Mesenchymal stem cell (in vitro differentiated cells and primary cell): ENCODE results near the gene HOXB2.

ENCODE experiments used
- DNase-seq: peaks from one replicate; pipeline ENCODE4 v3.0.0-alpha.2; 2013
- H2AFZ ChIP-seq: one replicate; pipeline ENCODE4 v1.6.1; 2013; ENCODE audit warnings: low read depth, mild to moderate bottlenecking, control low read depth, inconsistent platforms, low read length, moderate library complexity
- H2AK5ac ChIP-seq: 2 replicates; pipeline ENCODE4 v1.6.1; 2013; ENCODE audit warnings: low read length, moderate library complexity, mild to moderate bottlenecking, inconsistent platforms; ENCODE audit not compliant: severe bottlenecking
- H2BK120ac ChIP-seq: one replicate; pipeline ENCODE4 v1.6.1; 2013; ENCODE audit warnings: low read depth, mild to moderate bottlenecking, inconsistent platforms, low read length, moderate library complexity
- H2BK12ac ChIP-seq, 2 experiments: one replicate each; pipeline ENCODE4 v1.6.1; 2013; ENCODE audit warnings: inconsistent platforms in 2 of 2, low read length in 2 of 2, mild to moderate bottlenecking in 2 of 2, moderate library complexity in 2 of 2, control low read depth in 1 of 2
- H2BK15ac ChIP-seq: one replicate; pipeline ENCODE4 v1.6.1; 2013; ENCODE audit warnings: mild to moderate bottlenecking, low read depth, inconsistent platforms; ENCODE audit not compliant: poor library complexity, severe bottlenecking
- H2BK5ac ChIP-seq: 2 replicates; pipeline ENCODE4 v1.6.1; 2013; ENCODE audit warnings: low read depth, mild to moderate bottlenecking, low read length, control low read depth, inconsistent platforms; ENCODE audit not compliant: poor library complexity, severe bottlenecking
- H3K14ac ChIP-seq, 2 experiments: one replicate each; pipeline ENCODE4 v1.6.1; 2013; ENCODE audit warnings: inconsistent platforms in 2 of 2, low read length in 2 of 2, control low read depth in 1 of 2, mild to moderate bottlenecking in 1 of 2, moderate library complexity in 1 of 2
- H3K18ac ChIP-seq, 2 experiments: one replicate each; pipeline ENCODE4 v1.6.1; 2013; ENCODE audit warnings: inconsistent platforms in 2 of 2, low read length in 2 of 2, control low read depth in 1 of 2, low read depth in 1 of 2, mild to moderate bottlenecking in 1 of 2
- H3K23ac ChIP-seq, 2 experiments: one replicate each; pipeline ENCODE4 v1.6.1; 2013; ENCODE audit warnings: inconsistent platforms in 2 of 2, low read length in 2 of 2, mild to moderate bottlenecking in 2 of 2, moderate library complexity in 2 of 2, control low read depth in 1 of 2
- H3K27ac ChIP-seq: 2 replicates; pipeline ENCODE4 v1.5.1; 2013; ENCODE audit warnings: mild to moderate bottlenecking, moderate library complexity, low read length, control low read depth, inconsistent platforms; ENCODE audit not compliant: poor library complexity, severe bottlenecking
- H3K27me3 ChIP-seq, 2 experiments: 2 replicates each; pipeline versions ENCODE4 v1.6.1 to v1.7.0; 2013; ENCODE audit warnings: low read length in 2 of 2, mild to moderate bottlenecking in 2 of 2, moderate library complexity in 2 of 2, control low read depth in 1 of 2, inconsistent platforms in 1 of 2; ENCODE audit not compliant: control insufficient read depth in 1 of 2, insufficient read depth in 1 of 2
- H3K36me3 ChIP-seq, 2 experiments: 2 replicates each; pipeline versions ENCODE4 v1.6.1 to v1.7.0; 2013; ENCODE audit warnings: low read length in 2 of 2, control low read depth in 1 of 2, inconsistent platforms in 1 of 2, low read depth in 1 of 2, mild to moderate bottlenecking in 1 of 2; ENCODE audit not compliant: insufficient read depth in 2 of 2, control insufficient read depth in 1 of 2
- H3K4ac ChIP-seq, 2 experiments: one replicate each; pipeline ENCODE4 v1.6.1; 2013; ENCODE audit warnings: inconsistent platforms in 2 of 2, low read length in 2 of 2, mild to moderate bottlenecking in 2 of 2, moderate library complexity in 2 of 2, control low read depth in 1 of 2, low read depth in 1 of 2
- H3K4me1 ChIP-seq: 2 replicates; pipeline ENCODE4 v1.6.1; 2013; ENCODE audit warnings: low read depth, low read length, control low read depth; ENCODE audit not compliant: control insufficient read depth, insufficient read depth
- H3K4me2 ChIP-seq: 2 replicates; pipeline ENCODE4 v1.6.1; 2013; ENCODE audit warnings: low read length, mild to moderate bottlenecking, inconsistent platforms; ENCODE audit not compliant: poor library complexity, severe bottlenecking
- H3K4me3 ChIP-seq, 2 experiments: 2 replicates each; pipeline versions ENCODE4 v1.5.1 to v1.7.0; 2013; ENCODE audit warnings: low read length in 2 of 2, mild to moderate bottlenecking in 2 of 2, control low read depth in 1 of 2, low read depth in 1 of 2; ENCODE audit not compliant: insufficient read depth in 1 of 2
- H3K79me1 ChIP-seq: replicated peaks from 2 replicates; pipeline ENCODE4 v1.6.1; 2013; ENCODE audit warnings: mild to moderate bottlenecking, control low read depth, low read length, inconsistent platforms; ENCODE audit not compliant: poor library complexity, severe bottlenecking
- H3K9ac ChIP-seq: 2 replicates; pipeline ENCODE4 v1.7.0; 2013; ENCODE audit warnings: mild to moderate bottlenecking, low read length, moderate library complexity
- H3K9me3 ChIP-seq: 2 replicates; pipeline ENCODE4 v1.7.0; 2013; ENCODE audit warnings: mild to moderate bottlenecking, low read length; ENCODE audit not compliant: control insufficient read depth
- H4K8ac ChIP-seq: one replicate; pipeline ENCODE4 v1.6.1; 2013; ENCODE audit warnings: inconsistent platforms, mild to moderate bottlenecking, low read length, moderate library complexity
- H4K91ac ChIP-seq: one replicate; pipeline ENCODE4 v1.6.1; 2013; ENCODE audit warnings: mild to moderate bottlenecking, low read length, inconsistent platforms
- WGBS: methylation state at CpG from one replicate; pipeline ENCODE4 v1.1.7; 2013; ENCODE audit warnings: mixed read lengths; 5-methylcytosine and 5-hydroxymethylcytosine counted together

HOXB2 gene

GRCh38 chr17:48592577-48592976, 47.7 kb upstream of the HOXB2 start:
- H2BK12ac ChIP-seq: peak overlapping the region in 1 of 2 experiments; percentile 73
- H3K9ac ChIP-seq: peak overlapping the region; percentile 98
- peaks cover 48% of the 10 kb centered on the region for H3K4me1 ChIP-seq
- H3K4me2 ChIP-seq: peak overlapping the region; percentile 92
- H3K23ac ChIP-seq: no peak overlapping the region
- DNase-seq: no peak
- H3K27me3 ChIP-seq: no peaks in the 10 kb centered on the region
- H2BK120ac ChIP-seq: peak overlapping the region; percentile 50
- H3K9me3 ChIP-seq: no peaks in the 10 kb centered on the region
- no peak overlapping the region for H2AFZ ChIP-seq
- peak overlapping the region; percentile 22 for H3K27ac ChIP-seq
- peak overlapping the region; percentile 66 to 89 for H3K4ac ChIP-seq
- peak overlapping the region; percentile 66 for H2AK5ac ChIP-seq
- peak overlapping the region; percentile 23 to 80 for H3K4me3 ChIP-seq
- no peak overlapping the region for H2BK15ac ChIP-seq
- H3K79me1 ChIP-seq: peaks cover 4% of the 10 kb centered on the region
- 6% methylated on average over 13 of the region's 14 CpGs for WGBS
- H3K18ac ChIP-seq: peak overlapping the region; percentile 91 to 93
- H3K14ac ChIP-seq: peak overlapping the region in 1 of 2 experiments; percentile 96
- H4K8ac ChIP-seq: peak overlapping the region; percentile 61
- H3K36me3 ChIP-seq: peaks cover 31 to 34% of the 10 kb centered on the region in 2 experiments
- peak overlapping the region; percentile 9 for H2BK5ac ChIP-seq
- peak overlapping the region; percentile 52 for H4K91ac ChIP-seq

DNA sequence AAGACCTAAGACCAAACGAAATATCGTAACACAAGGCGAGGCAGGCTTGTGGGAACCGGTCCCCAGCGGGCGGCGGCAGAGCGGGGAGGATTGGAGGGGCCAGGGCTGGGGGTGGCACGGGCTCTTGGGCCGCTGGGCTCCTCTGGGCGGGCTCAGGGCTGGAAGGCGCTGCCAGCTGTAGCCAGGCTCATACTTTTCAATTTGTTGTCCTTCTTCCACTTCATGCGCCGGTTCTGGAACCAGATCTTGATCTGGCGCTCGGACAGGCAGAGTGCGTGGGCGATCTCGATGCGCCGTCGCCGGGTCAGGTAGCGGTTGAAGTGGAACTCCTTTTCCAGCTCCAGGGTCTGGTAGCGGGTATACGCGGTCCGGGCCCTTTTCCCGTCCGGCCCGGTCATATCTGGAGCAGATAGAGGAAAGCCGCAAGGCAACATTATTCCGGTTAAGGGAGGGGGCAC, 47.2 kb upstream of the HOXB2 start:
- H3K4me1 ChIP-seq: peaks cover 51% of the 10 kb centered on the region
- H3K36me3 ChIP-seq: peaks cover 31 to 34% of the 10 kb centered on the region in 2 experiments
- DNase-seq: no peak
- H3K27ac ChIP-seq: no peak overlapping the region
- H3K4ac ChIP-seq: peak overlapping the region in 1 of 2 experiments; percentile 89
- H3K79me1 ChIP-seq: peaks cover 5% of the 10 kb centered on the region
- peak overlapping the region in 1 of 2 experiments; percentile 94 for H3K14ac ChIP-seq
- H3K27me3 ChIP-seq: peaks cover 0 to 4% of the 10 kb centered on the region in 2 experiments
- peak overlapping the region; percentile 82 to 93 for H3K18ac ChIP-seq
- peak overlapping the region in 1 of 2 experiments; percentile 70 for H2BK12ac ChIP-seq
- 4% methylated on average over 26 of the region's 33 CpGs for WGBS
- H2BK120ac ChIP-seq: peak overlapping the region; percentile 50
- no peak overlapping the region for H4K8ac ChIP-seq
- peak overlapping the region; percentile 92 for H3K4me2 ChIP-seq
- peak overlapping the region; percentile 98 for H3K9ac ChIP-seq
- peak overlapping the region; percentile 9 for H2BK5ac ChIP-seq
- peak overlapping the region; percentile 70 for H4K91ac ChIP-seq
- H3K9me3 ChIP-seq: no peaks in the 10 kb centered on the region
- no peak overlapping the region for H2AK5ac ChIP-seq
- no peak overlapping the region for H2AFZ ChIP-seq
- peak overlapping the region in 1 of 2 experiments; percentile 63 for H3K23ac ChIP-seq
- peak overlapping the region in 1 of 2 experiments; percentile 80 for H3K4me3 ChIP-seq
- no peak overlapping the region for H2BK15ac ChIP-seq

DNA sequence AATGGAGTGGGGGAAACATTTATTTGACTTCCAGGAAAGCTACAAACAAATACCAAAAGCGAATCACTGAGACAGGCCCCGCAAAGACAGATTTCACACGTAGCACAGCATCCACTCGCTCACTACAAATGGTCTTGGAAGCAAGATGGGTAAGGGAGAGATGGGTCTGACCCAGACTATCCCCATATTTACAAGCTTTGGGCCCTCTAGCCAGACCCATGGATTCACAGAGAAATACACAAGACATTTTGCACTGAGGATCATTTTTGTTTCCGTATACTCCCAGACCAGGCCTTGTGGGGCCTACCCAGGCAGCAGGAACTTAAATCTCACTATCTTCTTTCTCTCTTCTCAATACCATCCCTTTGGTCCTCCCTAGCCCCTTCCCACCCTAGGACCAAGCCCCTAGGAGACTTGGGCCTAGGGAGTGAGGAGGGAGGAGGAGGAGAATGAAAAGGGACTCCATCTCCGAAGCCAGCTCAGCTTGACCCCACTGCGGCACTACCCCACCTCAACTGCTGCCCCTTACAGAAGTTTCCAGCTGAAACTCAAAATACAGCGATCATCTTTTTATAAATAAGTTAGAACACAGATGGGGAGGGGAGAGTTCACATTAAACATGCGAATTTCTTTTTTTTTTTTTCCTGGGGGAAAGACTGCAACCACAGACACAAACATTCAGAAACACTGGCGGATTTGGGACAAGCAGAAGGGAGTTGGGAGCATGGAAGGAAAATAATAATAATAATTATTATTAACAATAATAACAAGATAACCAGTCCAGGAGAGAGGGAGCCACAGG, 46.5 kb upstream of the HOXB2 start:
- Histone ChIP-seq H2BK15ac (peak overlapping the region; percentile 83), H3K14ac (peak overlapping the region in 1 of 2 experiments; percentile 97), H3K9ac (peak overlapping the region; percentile 98), H4K8ac (peak overlapping the region; percentile 93), H3K36me3 (peaks cover 30 to 33% of the 10 kb centered on the region in 2 experiments), H3K27me3 (peaks cover 0 to 4% of the 10 kb centered on the region in 2 experiments), H2BK5ac (no peak overlapping the region), H3K23ac (peak overlapping the region; percentile 15 to 100), H3K4me1 (peaks cover 48% of the 10 kb centered on the region), H3K9me3 (no peaks in the 10 kb centered on the region), H3K4me2 (no peak overlapping the region), H3K4ac (peak overlapping the region; percentile 96 to 98), H2AK5ac (peak overlapping the region; percentile 82), H3K79me1 (peaks cover 5% of the 10 kb centered on the region), H2BK120ac (peak overlapping the region; percentile 87), H3K4me3 (peak overlapping the region in 1 of 2 experiments; percentile 80), H3K18ac (peak overlapping the region; percentile 91 to 96), H3K27ac (no peak overlapping the region), H2AFZ (no peak overlapping the region), H4K91ac (peak overlapping the region; percentile 87), H2BK12ac (peak overlapping the region; percentile 49 to 97)
- no peak for DNase-seq
- WGBS: 18% methylated on average over 5 of the region's 10 CpGs

DNA sequence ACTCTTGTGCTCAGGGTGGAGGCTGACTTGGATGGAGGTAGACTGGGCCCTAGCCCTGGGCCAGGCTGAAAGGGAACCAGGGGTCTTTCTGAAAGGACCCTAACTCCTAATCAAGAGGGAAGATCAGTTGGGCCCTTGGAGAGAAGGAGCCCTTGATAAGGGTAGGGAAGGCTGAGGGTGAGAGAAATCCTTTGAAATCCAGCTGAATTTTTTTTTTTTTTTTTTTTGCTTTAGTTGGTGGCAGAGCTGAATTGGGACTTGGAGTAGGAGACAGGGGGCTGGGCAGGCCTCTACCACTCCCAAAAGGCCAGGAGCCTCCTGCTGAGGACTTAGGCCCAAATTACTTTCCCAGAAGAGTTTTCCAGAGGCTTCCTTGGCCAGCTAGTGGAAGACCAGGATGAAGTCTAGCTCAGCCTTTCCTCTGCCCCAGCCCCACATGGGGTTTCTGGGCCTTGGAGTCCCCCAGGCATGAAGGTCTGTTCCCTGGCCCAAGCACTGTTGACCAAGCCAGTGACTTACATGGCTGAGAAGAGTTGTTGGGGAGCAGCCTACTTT, 45.8 kb upstream of the HOXB2 start:
- H3K14ac ChIP-seq: peak overlapping the region in 1 of 2 experiments; percentile 35
- peak overlapping the region; percentile 36 for H3K4me2 ChIP-seq
- peak overlapping the region; percentile 91 to 99 for H3K18ac ChIP-seq
- peak overlapping the region; percentile 74 for H2BK5ac ChIP-seq
- peak overlapping the region; percentile 31 for H3K27ac ChIP-seq
- H3K79me1 ChIP-seq: peaks cover 5% of the 10 kb centered on the region
- no peaks in the 10 kb centered on the region for H3K9me3 ChIP-seq
- peak overlapping the region; percentile 69 for H2AK5ac ChIP-seq
- peaks cover 0 to 4% of the 10 kb centered on the region in 2 experiments for H3K27me3 ChIP-seq
- peaks cover 43% of the 10 kb centered on the region for H3K4me1 ChIP-seq
- H3K4ac ChIP-seq: peak overlapping the region; percentile 96 to 98
- peaks cover 24 to 25% of the 10 kb centered on the region in 2 experiments for H3K36me3 ChIP-seq
- peak overlapping the region; percentile 98 for H3K9ac ChIP-seq
- peak overlapping the region; percentile 83 for H2BK15ac ChIP-seq
- H3K4me3 ChIP-seq: peak overlapping the region in 1 of 2 experiments; percentile 96
- H2BK120ac ChIP-seq: peak overlapping the region; percentile 87
- H2AFZ ChIP-seq: no peak overlapping the region
- peak overlapping the region; percentile 88 for H4K91ac ChIP-seq
- no peak for DNase-seq
- peak overlapping the region; percentile 93 for H4K8ac ChIP-seq
- H2BK12ac ChIP-seq: peak overlapping the region; percentile 49 to 93
- H3K23ac ChIP-seq: peak overlapping the region in 1 of 2 experiments; percentile 87
